ENCODE results near the gene PPP1R14B. TPM values are rescaled to one million over a fixed set of nuclear protein-coding genes. Genes with fewer than 3 reads are reported as not detected.

The PPP1R14B gene
- total and polyA plus RNA-seq, 2 of the 13 experiments (the other 11 are each of a cell fraction or from before 2014, with no cell fraction given): 110 to 148 TPM

DNA sequence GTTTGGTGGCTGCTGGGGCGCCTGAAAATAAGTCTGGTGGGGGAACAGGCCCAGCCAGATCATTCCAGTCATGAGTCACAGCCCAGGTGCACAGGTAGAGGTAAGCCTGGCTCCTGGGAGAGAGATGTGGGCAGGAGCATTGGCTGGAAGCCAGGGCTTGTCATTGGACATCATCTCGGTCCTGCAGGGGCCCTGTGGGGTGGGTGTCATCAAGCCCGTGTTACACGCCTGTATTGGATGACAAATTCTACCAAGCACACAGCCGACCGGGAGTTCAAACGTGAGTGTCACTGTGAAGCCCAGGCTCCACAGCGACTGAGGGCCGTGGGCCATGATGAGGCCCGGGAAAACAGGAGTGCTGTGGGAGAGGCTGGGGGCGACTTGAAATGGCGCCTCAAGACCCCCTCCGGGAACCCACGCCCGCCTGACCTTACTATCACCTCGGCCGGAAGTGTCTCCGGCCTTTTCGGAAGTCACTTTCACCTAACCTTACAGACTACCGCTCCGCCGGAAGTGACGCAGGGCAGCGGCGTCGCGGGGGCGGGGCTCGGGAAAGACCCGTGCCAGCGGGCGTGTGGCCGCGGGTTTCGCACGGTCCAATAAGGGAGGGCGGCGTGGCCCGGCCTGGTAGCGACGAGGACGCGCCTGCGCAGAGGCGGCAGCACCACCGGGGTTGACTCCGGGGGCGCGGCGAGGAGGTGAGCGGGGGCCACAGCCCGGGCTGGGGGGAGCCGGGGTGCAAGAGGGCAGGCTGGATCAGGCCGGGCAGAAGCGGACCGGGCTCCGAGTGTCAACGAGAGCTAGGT lies 6.1 kb downstream of the PPP1R14B start, which contains the start of gene FKBP2 (continued):
- TF ChIP-seq, protein P1, sequence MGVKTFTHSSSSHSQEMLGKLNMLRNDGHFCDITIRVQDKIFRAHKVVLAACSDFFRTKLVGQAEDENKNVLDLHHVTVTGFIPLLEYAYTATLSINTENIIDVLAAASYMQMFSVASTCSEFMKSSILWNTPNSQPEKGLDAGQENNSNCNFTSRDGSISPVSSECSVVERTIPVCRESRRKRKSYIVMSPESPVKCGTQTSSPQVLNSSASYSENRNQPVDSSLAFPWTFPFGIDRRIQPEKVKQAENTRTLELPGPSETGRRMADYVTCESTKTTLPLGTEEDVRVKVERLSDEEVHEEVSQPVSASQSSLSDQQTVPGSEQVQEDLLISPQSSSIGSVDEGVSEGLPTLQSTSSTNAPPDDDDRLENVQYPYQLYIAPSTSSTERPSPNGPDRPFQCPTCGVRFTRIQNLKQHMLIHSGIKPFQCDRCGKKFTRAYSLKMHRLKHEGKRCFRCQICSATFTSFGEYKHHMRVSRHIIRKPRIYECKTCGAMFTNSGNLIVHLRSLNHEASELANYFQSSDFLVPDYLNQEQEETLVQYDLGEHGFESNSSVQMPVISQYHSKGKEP (CRISPR knock-in tag; IDR thresholded peaks at IDR 0.05): no peak
- TF ChIP-seq, protein P2, sequence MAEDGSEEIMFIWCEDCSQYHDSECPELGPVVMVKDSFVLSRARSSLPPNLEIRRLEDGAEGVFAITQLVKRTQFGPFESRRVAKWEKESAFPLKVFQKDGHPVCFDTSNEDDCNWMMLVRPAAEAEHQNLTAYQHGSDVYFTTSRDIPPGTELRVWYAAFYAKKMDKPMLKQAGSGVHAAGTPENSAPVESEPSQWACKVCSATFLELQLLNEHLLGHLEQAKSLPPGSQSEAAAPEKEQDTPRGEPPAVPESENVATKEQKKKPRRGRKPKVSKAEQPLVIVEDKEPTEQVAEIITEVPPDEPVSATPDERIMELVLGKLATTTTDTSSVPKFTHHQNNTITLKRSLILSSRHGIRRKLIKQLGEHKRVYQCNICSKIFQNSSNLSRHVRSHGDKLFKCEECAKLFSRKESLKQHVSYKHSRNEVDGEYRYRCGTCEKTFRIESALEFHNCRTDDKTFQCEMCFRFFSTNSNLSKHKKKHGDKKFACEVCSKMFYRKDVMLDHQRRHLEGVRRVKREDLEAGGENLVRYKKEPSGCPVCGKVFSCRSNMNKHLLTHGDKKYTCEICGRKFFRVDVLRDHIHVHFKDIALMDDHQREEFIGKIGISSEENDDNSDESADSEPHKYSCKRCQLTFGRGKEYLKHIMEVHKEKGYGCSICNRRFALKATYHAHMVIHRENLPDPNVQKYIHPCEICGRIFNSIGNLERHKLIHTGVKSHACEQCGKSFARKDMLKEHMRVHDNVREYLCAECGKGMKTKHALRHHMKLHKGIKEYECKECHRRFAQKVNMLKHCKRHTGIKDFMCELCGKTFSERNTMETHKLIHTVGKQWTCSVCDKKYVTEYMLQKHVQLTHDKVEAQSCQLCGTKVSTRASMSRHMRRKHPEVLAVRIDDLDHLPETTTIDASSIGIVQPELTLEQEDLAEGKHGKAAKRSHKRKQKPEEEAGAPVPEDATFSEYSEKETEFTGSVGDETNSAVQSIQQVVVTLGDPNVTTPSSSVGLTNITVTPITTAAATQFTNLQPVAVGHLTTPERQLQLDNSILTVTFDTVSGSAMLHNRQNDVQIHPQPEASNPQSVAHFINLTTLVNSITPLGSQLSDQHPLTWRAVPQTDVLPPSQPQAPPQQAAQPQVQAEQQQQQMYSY (CRISPR knock-in tag; IDR thresholded peaks at IDR 0.05): 0 out of 2 replicates have a peak, but pooled peaks have one; percentile 45
- TF ChIP-seq ZSCAN30 (CRISPR knock-in tag; IDR thresholded peaks at IDR 0.05) (no peak), U2AF1 (optimal IDR thresholded peaks at IDR 0.05; ENCODE audit: low read depth, low read length) (no peak), ZNF431 (CRISPR knock-in tag; IDR thresholded peaks at IDR 0.05; ENCODE audit: borderline replicate concordance, low read depth) (0 out of 2 replicates have a peak, but pooled peaks have one; percentile 22), KDM5B (CRISPR knock-in tag; IDR thresholded peaks at IDR 0.05; ENCODE audit: borderline replicate concordance) (peak; percentile 48; the same call in 1 of the 2 replicates), ZFP62 (CRISPR knock-in tag; IDR thresholded peaks at IDR 0.05) (no peak), PLRG1 (conservative IDR thresholded peaks at IDR 0.05) (no peak), PHF8 (CRISPR knock-in tag; IDR thresholded peaks at IDR 0.05) (peak; percentile 65; the same call in 1 of the 2 replicates), IKZF1 (IDR thresholded peaks at IDR 0.05) (no peak)
- TF ChIP-seq, protein P3, sequence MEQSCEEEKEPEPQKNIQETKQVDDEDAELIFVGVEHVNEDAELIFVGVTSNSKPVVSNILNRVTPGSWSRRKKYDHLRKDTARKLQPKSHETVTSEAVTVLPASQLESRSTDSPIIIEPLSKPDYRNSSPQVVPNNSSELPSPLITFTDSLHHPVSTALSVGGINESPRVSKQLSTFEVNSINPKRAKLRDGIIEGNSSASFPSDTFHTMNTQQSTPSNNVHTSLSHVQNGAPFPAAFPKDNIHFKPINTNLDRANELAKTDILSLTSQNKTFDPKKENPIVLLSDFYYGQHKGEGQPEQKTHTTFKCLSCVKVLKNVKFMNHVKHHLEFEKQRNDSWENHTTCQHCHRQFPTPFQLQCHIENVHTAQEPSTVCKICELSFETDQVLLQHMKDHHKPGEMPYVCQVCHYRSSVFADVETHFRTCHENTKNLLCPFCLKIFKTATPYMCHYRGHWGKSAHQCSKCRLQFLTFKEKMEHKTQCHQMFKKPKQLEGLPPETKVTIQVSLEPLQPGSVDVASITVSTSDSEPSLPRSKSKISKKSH (CRISPR knock-in tag; IDR thresholded peaks at IDR 0.05; ENCODE audit: borderline replicate concordance): peak; percentile 83; the same call in 1 of the 2 replicates
- TF ChIP-seq, protein P4, sequence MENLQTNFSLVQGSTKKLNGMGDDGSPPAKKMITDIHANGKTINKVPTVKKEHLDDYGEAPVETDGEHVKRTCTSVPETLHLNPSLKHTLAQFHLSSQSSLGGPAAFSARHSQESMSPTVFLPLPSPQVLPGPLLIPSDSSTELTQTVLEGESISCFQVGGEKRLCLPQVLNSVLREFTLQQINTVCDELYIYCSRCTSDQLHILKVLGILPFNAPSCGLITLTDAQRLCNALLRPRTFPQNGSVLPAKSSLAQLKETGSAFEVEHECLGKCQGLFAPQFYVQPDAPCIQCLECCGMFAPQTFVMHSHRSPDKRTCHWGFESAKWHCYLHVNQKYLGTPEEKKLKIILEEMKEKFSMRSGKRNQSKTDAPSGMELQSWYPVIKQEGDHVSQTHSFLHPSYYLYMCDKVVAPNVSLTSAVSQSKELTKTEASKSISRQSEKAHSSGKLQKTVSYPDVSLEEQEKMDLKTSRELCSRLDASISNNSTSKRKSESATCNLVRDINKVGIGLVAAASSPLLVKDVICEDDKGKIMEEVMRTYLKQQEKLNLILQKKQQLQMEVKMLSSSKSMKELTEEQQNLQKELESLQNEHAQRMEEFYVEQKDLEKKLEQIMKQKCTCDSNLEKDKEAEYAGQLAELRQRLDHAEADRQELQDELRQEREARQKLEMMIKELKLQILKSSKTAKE (CRISPR knock-in tag; IDR thresholded peaks at IDR 0.05; ENCODE audit: borderline replicate concordance): peak; percentile 52; the same call in 1 of the 2 replicates
- TF ChIP-seq, protein P5, sequence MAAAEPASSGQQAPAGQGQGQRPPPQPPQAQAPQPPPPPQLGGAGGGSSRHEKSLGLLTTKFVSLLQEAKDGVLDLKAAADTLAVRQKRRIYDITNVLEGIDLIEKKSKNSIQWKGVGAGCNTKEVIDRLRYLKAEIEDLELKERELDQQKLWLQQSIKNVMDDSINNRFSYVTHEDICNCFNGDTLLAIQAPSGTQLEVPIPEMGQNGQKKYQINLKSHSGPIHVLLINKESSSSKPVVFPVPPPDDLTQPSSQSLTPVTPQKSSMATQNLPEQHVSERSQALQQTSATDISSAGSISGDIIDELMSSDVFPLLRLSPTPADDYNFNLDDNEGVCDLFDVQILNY (CRISPR knock-in tag; conservative IDR thresholded peaks at IDR 0.05): 0 out of 2 replicates have a peak, but pooled peaks have one; percentile 61
- TF ChIP-seq, protein P6, sequence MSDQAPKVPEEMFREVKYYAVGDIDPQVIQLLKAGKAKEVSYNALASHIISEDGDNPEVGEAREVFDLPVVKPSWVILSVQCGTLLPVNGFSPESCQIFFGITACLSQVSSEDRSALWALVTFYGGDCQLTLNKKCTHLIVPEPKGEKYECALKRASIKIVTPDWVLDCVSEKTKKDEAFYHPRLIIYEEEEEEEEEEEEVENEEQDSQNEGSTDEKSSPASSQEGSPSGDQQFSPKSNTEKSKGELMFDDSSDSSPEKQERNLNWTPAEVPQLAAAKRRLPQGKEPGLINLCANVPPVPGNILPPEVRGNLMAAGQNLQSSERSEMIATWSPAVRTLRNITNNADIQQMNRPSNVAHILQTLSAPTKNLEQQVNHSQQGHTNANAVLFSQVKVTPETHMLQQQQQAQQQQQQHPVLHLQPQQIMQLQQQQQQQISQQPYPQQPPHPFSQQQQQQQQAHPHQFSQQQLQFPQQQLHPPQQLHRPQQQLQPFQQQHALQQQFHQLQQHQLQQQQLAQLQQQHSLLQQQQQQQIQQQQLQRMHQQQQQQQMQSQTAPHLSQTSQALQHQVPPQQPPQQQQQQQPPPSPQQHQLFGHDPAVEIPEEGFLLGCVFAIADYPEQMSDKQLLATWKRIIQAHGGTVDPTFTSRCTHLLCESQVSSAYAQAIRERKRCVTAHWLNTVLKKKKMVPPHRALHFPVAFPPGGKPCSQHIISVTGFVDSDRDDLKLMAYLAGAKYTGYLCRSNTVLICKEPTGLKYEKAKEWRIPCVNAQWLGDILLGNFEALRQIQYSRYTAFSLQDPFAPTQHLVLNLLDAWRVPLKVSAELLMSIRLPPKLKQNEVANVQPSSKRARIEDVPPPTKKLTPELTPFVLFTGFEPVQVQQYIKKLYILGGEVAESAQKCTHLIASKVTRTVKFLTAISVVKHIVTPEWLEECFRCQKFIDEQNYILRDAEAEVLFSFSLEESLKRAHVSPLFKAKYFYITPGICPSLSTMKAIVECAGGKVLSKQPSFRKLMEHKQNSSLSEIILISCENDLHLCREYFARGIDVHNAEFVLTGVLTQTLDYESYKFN (CRISPR knock-in tag; conservative IDR thresholded peaks at IDR 0.05): no peak; the same call in none of the 2 replicates

Measured in HepG2 (cell line).